GM06990 (cell line): Measurements from ENCODE around the gene EML6.
A peak's percentile ranks its signal among the peaks of the same experiment; 100 is the strongest.

Experiments
- DNase-seq: peaks from one replicate; pipeline ENCODE4 v3.0.0-alpha.2; 2011; ENCODE audit not compliant: insufficient read length; ENCODE audit errors: extremely low read depth
- H3K27me3 ChIP-seq: replicated peaks from 2 replicates; pipeline ENCODE4 v1.6.0; 2011; ENCODE audit warnings: low read length; ENCODE audit not compliant: control insufficient read depth, insufficient read depth
- H3K36me3 ChIP-seq: 2 replicates; pipeline ENCODE4 v1.5.1; 2011; ENCODE audit warnings: low read length; ENCODE audit not compliant: control insufficient read depth, insufficient read depth
- H3K4me3 ChIP-seq: replicated peaks from 2 replicates; pipeline ENCODE4 v1.5.1; 2011; ENCODE audit warnings: low read depth, mild to moderate bottlenecking, control low read depth, low read length
- CTCF ChIP-seq: IDR thresholded peaks from 2 replicates; pipeline ENCODE4 v1.5.1; 2011; ENCODE audit warnings: low read length, control low read depth, mild to moderate bottlenecking, inconsistent platforms; ENCODE audit not compliant: insufficient read depth, poor library complexity, severe bottlenecking

Gene EML6

GRCh38 chr2:54757500-54757899 lies 34.0 kb downstream of the EML6 start:
- no peak for TF ChIP-seq CTCF
- no peaks in the 10 kb centered on the region for H3K27me3 ChIP-seq
- peak; percentile 33 for DNase-seq
- no peak overlapping the region for H3K4me3 ChIP-seq
- no peaks in the 10 kb centered on the region for H3K36me3 ChIP-seq

DNA sequence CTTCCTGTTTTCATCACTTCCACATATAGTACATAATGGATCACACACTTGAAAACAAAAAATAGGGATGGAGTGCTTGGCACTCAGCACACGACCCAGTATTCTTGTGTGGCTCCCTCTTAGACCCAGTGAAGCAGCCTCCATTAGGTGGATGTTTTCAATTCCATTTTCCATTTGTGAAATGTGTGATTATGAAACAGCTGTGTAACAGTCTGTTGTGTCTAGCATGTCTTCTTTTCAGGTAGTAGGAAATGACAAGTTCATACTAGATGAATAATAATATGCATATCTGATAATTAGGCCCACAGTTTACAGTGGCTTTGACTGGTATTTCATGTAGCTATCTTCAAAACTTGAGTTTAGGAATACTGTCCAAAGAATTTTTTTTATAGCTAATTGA lies 35.5 kb downstream of the EML6 start:
- no peak for TF ChIP-seq CTCF
- DNase-seq, result no peak
- Histone ChIP-seq H3K36me3 (no peaks in the 10 kb centered on the region), H3K4me3 (no peak overlapping the region), H3K27me3 (no peaks in the 10 kb centered on the region)

DNA sequence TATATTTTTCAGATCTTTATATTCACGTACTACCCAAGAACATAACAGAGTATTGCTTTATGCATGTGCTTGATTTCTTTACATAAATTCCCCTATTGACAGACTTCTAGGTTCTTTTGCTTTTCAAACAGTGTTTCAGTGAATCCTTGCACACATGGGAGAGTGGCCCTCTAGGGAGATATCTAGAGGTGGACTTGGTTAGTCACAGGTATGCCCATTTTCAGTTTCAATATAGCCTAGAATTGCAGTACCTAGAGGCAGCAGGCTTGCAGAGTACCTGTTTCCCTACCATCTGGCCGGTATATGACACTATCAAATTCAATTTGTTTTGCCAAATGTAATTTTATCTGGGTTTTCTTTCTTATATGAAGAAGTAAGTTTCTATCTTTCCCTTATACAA lies 36.8 kb downstream of the EML6 start:
- DNase-seq, result no peak
- no peaks in the 10 kb centered on the region for H3K36me3 ChIP-seq
- TF ChIP-seq CTCF, result no peak
- H3K4me3 ChIP-seq, result no peak overlapping the region
- no peaks in the 10 kb centered on the region for H3K27me3 ChIP-seq

GRCh38 chr2:54763636-54764291 lies 40.3 kb downstream of the EML6 start:
- Histone ChIP-seq H3K36me3 (no peaks in the 10 kb centered on the region), H3K4me3 (no peak overlapping the region), H3K27me3 (no peaks in the 10 kb centered on the region)
- DNase-seq, result no peak
- TF ChIP-seq CTCF, result peak; percentile 66

GRCh38 chr2:54767921-54768320 lies 44.5 kb downstream of the EML6 start:
- peak; percentile 26 for DNase-seq
- TF ChIP-seq CTCF, result no peak
- no peaks in the 10 kb centered on the region; the same call in 1 of the 2 replicates for H3K27me3 ChIP-seq
- no peak overlapping the region for H3K4me3 ChIP-seq
- no peaks in the 10 kb centered on the region for H3K36me3 ChIP-seq
